SK-N-SH treated with all-trans-retinoic acid at 6 μM for 48 hours (cell line): ENCODE results near the gene NLGN3.
A peak's percentile ranks its signal among the peaks of the same experiment; 100 is the strongest.

ENCODE experiments used
- ATAC-seq: fragments of 200-7000 bp; cut with Tn5 transposase; 3 replicates; pipeline ENCODE4 v1.9.1; 2020; ENCODE audit warnings: mild to moderate bottlenecking, moderate library complexity
- ARNTL ChIP-seq: fragments of 450-650 bp; formaldehyde crosslinking; IDR thresholded peaks from 2 replicates; pipeline ENCODE4 v1.5.0; 2020; ENCODE audit warnings: low read depth, mild to moderate bottlenecking, moderate library complexity, borderline replicate concordance
- BACH2 ChIP-seq: fragments of 250-450 bp; sonication (Bioruptor Pico); IDR thresholded peaks from 2 replicates; pipeline ENCODE4 v1.9.0; 2021; ENCODE audit warnings: mild to moderate bottlenecking, borderline replicate concordance
- CREB5 ChIP-seq: fragments of 250-450 bp; sonication (Bioruptor Pico); IDR thresholded peaks from 2 replicates; pipeline ENCODE4 v1.5.1; 2020; ENCODE audit warnings: low read depth, mild to moderate bottlenecking, moderate library complexity
- ESRRG ChIP-seq: fragments of 250-450 bp; sonication (Bioruptor Pico); IDR thresholded peaks from 2 replicates; pipeline ENCODE4 v1.6.1; 2021; ENCODE audit warnings: mild to moderate bottlenecking
- GLIS3 ChIP-seq: fragments of 250-450 bp; sonication (Bioruptor Pico); IDR thresholded peaks from 2 replicates; pipeline ENCODE4 v1.5.0; 2020; ENCODE audit warnings: mild to moderate bottlenecking, moderate library complexity
- ISL1 ChIP-seq: fragments of 250-450 bp; sonication (Bioruptor Pico); IDR thresholded peaks from 2 replicates; pipeline ENCODE4 v2.1.2; 2022; ENCODE audit warnings: mild to moderate bottlenecking, moderate library complexity
- OSR1 ChIP-seq: fragments of 250-450 bp; sonication (Bioruptor Pico); IDR thresholded peaks from 2 replicates; pipeline ENCODE4 v1.8.0; 2022; ENCODE audit warnings: moderate library complexity, mild to moderate bottlenecking, inconsistent platforms
- POU6F1 ChIP-seq: fragments of 250-450 bp; sonication (Bioruptor Pico); IDR thresholded peaks from 2 replicates; pipeline ENCODE4 v1.8.0; 2021; ENCODE audit warnings: low read depth, mild to moderate bottlenecking, moderate library complexity, borderline replicate concordance
- PPARA ChIP-seq: fragments of 250-450 bp; sonication (Bioruptor Pico); IDR thresholded peaks from 2 replicates; pipeline ENCODE4 v1.5.0; 2020; ENCODE audit warnings: mild to moderate bottlenecking, borderline replicate concordance
- RARB ChIP-seq: fragments of 250-450 bp; sonication (Bioruptor Pico); IDR thresholded peaks from 2 replicates; pipeline ENCODE4 v1.8.0; 2021; ENCODE audit warnings: mild to moderate bottlenecking, moderate library complexity
- SNAI2 ChIP-seq: fragments of 250-450 bp; sonication (Bioruptor Pico); IDR thresholded peaks from 2 replicates; pipeline ENCODE4 v1.5.0; 2020; ENCODE audit warnings: mild to moderate bottlenecking, moderate library complexity
- TCF4 ChIP-seq: fragments of 250-450 bp; sonication (Bioruptor Pico); IDR thresholded peaks from 2 replicates; pipeline ENCODE4 v1.8.0; 2021; ENCODE audit warnings: mild to moderate bottlenecking, moderate library complexity, borderline replicate concordance
- TOX ChIP-seq: fragments of 250-450 bp; sonication (Bioruptor Pico); IDR thresholded peaks from 2 replicates; pipeline ENCODE4 v1.8.0; 2021; ENCODE audit warnings: mild to moderate bottlenecking, moderate library complexity, borderline replicate concordance
- ZC3H10 ChIP-seq: fragments of 250-450 bp; sonication (Bioruptor Pico); IDR thresholded peaks from 2 replicates; pipeline ENCODE4 v1.5.1; 2021; ENCODE audit warnings: mild to moderate bottlenecking, moderate library complexity
- ZFP30 ChIP-seq: fragments of 450-650 bp; formaldehyde crosslinking; IDR thresholded peaks from 2 replicates; pipeline ENCODE4 v1.5.0; 2022; ENCODE audit warnings: mild to moderate bottlenecking, moderate library complexity
- ZNF565 ChIP-seq: fragments of 450-650 bp; formaldehyde crosslinking; conservative IDR thresholded peaks from 2 replicates; pipeline ENCODE4 v1.5.0; 2020; ENCODE audit warnings: low read depth, mild to moderate bottlenecking, moderate library complexity
- ZNF70 ChIP-seq: fragments of 450-650 bp; formaldehyde crosslinking; IDR thresholded peaks from 2 replicates; pipeline ENCODE4 v1.5.0; 2020; ENCODE audit warnings: mild to moderate bottlenecking, moderate library complexity
- ZNF8 ChIP-seq: fragments of 450-650 bp; formaldehyde crosslinking; IDR thresholded peaks from 2 replicates; pipeline ENCODE4 v1.5.0; 2020; ENCODE audit warnings: mild to moderate bottlenecking, moderate library complexity
- TF ChIP-seq, protein P1 (sequence below): fragments of 250-450 bp; sonication (Bioruptor Pico); IDR thresholded peaks from 2 replicates; pipeline ENCODE4 v1.5.1; 2021; ENCODE audit warnings: mild to moderate bottlenecking, moderate library complexity
- TF ChIP-seq, protein P2 (sequence below): fragments of 250-450 bp; sonication (Bioruptor Pico); IDR thresholded peaks from 2 replicates; pipeline ENCODE4 v1.5.0; 2020; ENCODE audit warnings: mild to moderate bottlenecking, moderate library complexity
- TF ChIP-seq, protein P3 (sequence below): fragments of 250-450 bp; sonication (Bioruptor Pico); IDR thresholded peaks from 2 replicates; pipeline ENCODE4 v1.8.0; 2020; ENCODE audit warnings: mild to moderate bottlenecking, moderate library complexity, borderline replicate concordance

Gene NLGN3

GRCh38 chrX:71181558-71181909 lies 36.9 kb downstream of the NLGN3 start:
- ATAC-seq = no peak
- TF ChIP-seq ZC3H10 (CRISPR knock-in tag) = no peak
- TF ChIP-seq, protein P1, sequence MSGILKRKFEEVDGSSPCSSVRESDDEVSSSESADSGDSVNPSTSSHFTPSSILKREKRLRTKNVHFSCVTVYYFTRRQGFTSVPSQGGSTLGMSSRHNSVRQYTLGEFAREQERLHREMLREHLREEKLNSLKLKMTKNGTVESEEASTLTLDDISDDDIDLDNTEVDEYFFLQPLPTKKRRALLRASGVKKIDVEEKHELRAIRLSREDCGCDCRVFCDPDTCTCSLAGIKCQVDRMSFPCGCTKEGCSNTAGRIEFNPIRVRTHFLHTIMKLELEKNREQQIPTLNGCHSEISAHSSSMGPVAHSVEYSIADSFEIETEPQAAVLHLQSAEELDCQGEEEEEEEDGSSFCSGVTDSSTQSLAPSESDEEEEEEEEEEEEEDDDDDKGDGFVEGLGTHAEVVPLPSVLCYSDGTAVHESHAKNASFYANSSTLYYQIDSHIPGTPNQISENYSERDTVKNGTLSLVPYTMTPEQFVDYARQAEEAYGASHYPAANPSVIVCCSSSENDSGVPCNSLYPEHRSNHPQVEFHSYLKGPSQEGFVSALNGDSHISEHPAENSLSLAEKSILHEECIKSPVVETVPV = no peak
- no peak for TF ChIP-seq TOX (CRISPR knock-in tag)
- no peak for TF ChIP-seq RARB (CRISPR knock-in tag)
- TF ChIP-seq ZNF565 (CRISPR knock-in tag) = no peak
- no peak for TF ChIP-seq CREB5

- TF ChIP-seq TOX (CRISPR knock-in tag) = no peak
- TF ChIP-seq ZFP30 (CRISPR knock-in tag) = peak; percentile 15; the same call in 1 of the 2 replicates
- ATAC-seq = peak; percentile 96
Measured at GRCh38 chrX:71181910-71182799, 37.5 kb downstream of the NLGN3 start.

DNA sequence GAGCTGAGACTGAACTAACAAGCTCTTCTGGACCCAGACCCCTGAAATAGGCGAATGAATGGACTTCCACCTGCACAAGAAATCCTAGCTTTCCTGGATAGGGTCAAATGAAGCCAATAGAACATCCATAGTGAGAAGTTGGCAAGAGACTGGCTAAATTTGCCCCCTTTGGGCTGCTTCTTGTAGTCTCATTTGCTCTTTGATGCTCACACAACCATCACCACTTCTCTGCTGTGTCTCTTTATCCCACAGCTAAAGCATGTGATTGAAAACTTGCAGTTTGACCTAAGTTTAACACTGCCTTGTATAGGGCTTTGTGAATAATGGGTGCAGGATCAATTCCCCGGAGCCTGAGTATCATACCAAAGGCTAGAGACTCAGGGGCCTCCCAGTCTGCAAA lies 38.2 kb downstream of the NLGN3 start:
- ATAC-seq = no peak
- TF ChIP-seq PPARA (CRISPR knock-in tag) (no peak), ARNTL (no peak), ZFP30 (CRISPR knock-in tag) (no peak), CREB5 (no peak), SNAI2 (CRISPR knock-in tag) (no peak), TCF4 (CRISPR knock-in tag) (no peak), TOX (CRISPR knock-in tag) (no peak), ISL1 (CRISPR knock-in tag) (no peak), RARB (CRISPR knock-in tag) (no peak), OSR1 (CRISPR knock-in tag) (no peak), GLIS3 (no peak), ZNF565 (CRISPR knock-in tag) (no peak)
- TF ChIP-seq, protein P2, sequence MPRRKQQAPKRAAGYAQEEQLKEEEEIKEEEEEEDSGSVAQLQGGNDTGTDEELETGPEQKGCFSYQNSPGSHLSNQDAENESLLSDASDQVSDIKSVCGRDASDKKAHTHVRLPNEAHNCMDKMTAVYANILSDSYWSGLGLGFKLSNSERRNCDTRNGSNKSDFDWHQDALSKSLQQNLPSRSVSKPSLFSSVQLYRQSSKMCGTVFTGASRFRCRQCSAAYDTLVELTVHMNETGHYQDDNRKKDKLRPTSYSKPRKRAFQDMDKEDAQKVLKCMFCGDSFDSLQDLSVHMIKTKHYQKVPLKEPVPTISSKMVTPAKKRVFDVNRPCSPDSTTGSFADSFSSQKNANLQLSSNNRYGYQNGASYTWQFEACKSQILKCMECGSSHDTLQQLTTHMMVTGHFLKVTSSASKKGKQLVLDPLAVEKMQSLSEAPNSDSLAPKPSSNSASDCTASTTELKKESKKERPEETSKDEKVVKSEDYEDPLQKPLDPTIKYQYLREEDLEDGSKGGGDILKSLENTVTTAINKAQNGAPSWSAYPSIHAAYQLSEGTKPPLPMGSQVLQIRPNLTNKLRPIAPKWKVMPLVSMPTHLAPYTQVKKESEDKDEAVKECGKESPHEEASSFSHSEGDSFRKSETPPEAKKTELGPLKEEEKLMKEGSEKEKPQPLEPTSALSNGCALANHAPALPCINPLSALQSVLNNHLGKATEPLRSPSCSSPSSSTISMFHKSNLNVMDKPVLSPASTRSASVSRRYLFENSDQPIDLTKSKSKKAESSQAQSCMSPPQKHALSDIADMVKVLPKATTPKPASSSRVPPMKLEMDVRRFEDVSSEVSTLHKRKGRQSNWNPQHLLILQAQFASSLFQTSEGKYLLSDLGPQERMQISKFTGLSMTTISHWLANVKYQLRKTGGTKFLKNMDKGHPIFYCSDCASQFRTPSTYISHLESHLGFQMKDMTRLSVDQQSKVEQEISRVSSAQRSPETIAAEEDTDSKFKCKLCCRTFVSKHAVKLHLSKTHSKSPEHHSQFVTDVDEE (CRISPR knock-in tag) = no peak
- TF ChIP-seq, protein P3, sequence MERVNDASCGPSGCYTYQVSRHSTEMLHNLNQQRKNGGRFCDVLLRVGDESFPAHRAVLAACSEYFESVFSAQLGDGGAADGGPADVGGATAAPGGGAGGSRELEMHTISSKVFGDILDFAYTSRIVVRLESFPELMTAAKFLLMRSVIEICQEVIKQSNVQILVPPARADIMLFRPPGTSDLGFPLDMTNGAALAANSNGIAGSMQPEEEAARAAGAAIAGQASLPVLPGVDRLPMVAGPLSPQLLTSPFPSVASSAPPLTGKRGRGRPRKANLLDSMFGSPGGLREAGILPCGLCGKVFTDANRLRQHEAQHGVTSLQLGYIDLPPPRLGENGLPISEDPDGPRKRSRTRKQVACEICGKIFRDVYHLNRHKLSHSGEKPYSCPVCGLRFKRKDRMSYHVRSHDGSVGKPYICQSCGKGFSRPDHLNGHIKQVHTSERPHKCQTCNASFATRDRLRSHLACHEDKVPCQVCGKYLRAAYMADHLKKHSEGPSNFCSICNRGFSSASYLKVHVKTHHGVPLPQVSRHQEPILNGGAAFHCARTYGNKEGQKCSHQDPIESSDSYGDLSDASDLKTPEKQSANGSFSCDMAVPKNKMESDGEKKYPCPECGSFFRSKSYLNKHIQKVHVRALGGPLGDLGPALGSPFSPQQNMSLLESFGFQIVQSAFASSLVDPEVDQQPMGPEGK = no peak

DNA sequence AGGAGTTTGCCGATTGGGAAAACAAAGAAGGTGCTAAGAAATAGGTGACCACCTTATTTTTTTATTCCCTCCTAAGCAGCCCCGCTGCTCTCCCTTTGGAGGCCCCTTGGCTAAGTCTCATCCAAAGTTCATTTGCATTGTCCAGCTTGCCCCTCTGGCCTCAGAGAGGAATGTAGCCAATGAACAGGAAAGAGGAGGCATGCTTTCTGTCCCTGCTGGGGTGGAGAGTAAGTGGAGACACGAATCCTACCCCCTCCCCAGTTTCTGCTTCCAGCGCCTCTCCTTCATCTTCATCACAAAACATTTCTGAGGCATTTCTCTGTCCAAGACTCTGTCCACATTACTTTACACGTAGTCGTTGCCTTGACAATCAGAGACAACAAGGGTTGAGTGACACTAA lies 38.7 kb downstream of the NLGN3 start:
- ATAC-seq = no peak
- no peak for TF ChIP-seq TOX (CRISPR knock-in tag)
- TF ChIP-seq ZNF8 (CRISPR knock-in tag) = no peak
- TF ChIP-seq, protein P2 (CRISPR knock-in tag) = no peak
- TF ChIP-seq OSR1 (CRISPR knock-in tag) = no peak
- TF ChIP-seq POU6F1 (CRISPR knock-in tag) = no peak
- TF ChIP-seq ESRRG (CRISPR knock-in tag) = no peak
- no peak for TF ChIP-seq ISL1 (CRISPR knock-in tag)
- no peak for TF ChIP-seq ZNF565 (CRISPR knock-in tag)
- TF ChIP-seq BACH2 (CRISPR knock-in tag) = no peak
- no peak for TF ChIP-seq ZNF70 (CRISPR knock-in tag)
- no peak for TF ChIP-seq ARNTL
- no peak for TF ChIP-seq SNAI2 (CRISPR knock-in tag)
- TF ChIP-seq TCF4 (CRISPR knock-in tag) = no peak
- no peak for TF ChIP-seq ZFP30 (CRISPR knock-in tag)
